Body of pancreas (tissue), 4 donors: ENCODE results near the gene ELL.

Experiments
- POLR2A ChIP-seq, 3 donors: fragments of 450-650 bp; IDR thresholded peaks; one replicate each; pipeline ENCODE4 v1.6.1; 2016; ENCODE audit warnings: antibody characterized with exemption in 3 of 3, mild to moderate bottlenecking in 2 of 3
- TF ChIP-seq, protein P1 (sequence below), 7 experiments: fragments of 450-650 bp in 4 of 7; fragments of 200-600 bp in 3 of 7; sonication (generic) in 3 of 7; IDR thresholded peaks; one replicate each; pipeline ENCODE4 v1.5.1; 2016 to 2019; ENCODE audit warnings: antibody characterized with exemption in 7 of 7

DNA sequence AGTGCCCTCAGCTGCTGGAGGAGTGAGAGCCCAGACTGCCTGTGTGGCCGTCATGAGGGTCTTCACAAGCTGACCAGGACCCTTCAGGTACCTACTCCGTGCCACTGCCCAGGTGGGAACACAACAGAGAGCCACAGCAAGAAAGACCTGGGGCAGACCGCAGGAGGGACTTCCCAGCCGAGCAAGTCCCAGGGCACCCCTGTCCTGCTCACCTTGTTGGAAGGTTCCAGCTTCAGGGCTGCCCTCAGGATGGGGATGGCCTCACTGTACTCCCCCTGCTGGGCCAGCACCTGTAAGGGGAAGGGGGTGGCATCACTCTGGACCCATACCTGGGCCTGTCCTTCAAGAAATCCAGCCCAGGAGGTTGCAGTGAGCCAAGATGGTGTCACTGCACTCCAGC lies 11.2 kb upstream of the ELL start:
- TF ChIP-seq, protein P1, sequence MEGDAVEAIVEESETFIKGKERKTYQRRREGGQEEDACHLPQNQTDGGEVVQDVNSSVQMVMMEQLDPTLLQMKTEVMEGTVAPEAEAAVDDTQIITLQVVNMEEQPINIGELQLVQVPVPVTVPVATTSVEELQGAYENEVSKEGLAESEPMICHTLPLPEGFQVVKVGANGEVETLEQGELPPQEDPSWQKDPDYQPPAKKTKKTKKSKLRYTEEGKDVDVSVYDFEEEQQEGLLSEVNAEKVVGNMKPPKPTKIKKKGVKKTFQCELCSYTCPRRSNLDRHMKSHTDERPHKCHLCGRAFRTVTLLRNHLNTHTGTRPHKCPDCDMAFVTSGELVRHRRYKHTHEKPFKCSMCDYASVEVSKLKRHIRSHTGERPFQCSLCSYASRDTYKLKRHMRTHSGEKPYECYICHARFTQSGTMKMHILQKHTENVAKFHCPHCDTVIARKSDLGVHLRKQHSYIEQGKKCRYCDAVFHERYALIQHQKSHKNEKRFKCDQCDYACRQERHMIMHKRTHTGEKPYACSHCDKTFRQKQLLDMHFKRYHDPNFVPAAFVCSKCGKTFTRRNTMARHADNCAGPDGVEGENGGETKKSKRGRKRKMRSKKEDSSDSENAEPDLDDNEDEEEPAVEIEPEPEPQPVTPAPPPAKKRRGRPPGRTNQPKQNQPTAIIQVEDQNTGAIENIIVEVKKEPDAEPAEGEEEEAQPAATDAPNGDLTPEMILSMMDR (IDR thresholded peaks at IDR 0.05), result no peak
- no peak for TF ChIP-seq POLR2A (IDR thresholded peaks at IDR 0.05)
